HG02981 (cell line): ENCODE data around the gene GLYR1.

Source experiments
- ATAC-seq: cut with Tn5 transposase; IDR thresholded peaks from one replicate; pipeline ENCODE4 v1.9.1; 2021; ENCODE audit warnings: mild to moderate bottlenecking, moderate library complexity; ENCODE audit not compliant: unreplicated experiment

GLYR1 gene

GRCh38 chr16:4880006-4880580 is 33.0 kb upstream of the GLYR1 start:
- ATAC-seq = no peak

- ATAC-seq = no peak
Measured at GRCh38 chr16:4879049-4879448, 32.0 kb upstream of the GLYR1 start.

GRCh38 chr16:4877380-4877685 is 30.2 kb upstream of the GLYR1 start:
- no peak for ATAC-seq

GRCh38 chr16:4876646-4877379 is 29.7 kb upstream of the GLYR1 start:
- no peak for ATAC-seq

DNA sequence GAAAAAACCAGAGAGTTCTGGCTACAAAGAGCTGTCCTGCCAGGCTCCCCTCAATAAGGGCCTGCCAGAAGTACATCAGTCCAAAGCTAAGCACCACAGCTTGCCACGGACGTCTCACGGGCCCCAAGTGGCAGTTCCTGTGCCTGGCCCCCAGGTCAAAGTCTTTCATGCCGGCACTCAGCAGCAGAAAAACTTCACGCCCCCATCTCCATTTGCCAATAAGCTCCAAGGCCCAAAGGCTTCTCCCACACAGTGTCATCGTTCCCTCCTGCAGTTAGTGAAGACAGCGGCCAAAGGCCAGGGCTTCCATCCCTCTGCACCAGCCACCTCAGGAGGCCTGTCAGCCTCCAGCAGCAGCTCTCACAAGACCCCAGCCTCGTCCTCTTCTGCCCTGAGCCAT is 27.6 kb upstream of the GLYR1 start:
- ATAC-seq = no peak

DNA sequence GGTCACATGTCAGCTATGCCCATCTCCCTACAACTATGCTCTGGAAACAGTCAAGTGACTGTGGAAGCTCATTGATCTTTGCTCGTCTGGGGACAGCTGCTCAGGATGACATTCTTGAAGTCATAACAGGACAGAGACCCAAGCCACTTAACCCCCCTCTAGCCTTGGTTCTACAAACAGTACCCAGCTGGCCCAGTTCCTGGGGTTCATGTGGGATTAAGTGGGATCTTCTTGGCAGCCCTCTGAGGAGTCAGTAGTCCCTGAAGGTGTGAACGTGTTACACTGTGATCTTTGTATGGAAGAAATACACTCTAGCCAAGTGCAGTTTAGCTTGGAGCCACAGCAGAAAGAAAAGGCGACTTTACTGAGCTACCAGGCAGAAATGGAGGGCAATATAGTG is 26.0 kb upstream of the GLYR1 start:
- ATAC-seq = no peak

DNA sequence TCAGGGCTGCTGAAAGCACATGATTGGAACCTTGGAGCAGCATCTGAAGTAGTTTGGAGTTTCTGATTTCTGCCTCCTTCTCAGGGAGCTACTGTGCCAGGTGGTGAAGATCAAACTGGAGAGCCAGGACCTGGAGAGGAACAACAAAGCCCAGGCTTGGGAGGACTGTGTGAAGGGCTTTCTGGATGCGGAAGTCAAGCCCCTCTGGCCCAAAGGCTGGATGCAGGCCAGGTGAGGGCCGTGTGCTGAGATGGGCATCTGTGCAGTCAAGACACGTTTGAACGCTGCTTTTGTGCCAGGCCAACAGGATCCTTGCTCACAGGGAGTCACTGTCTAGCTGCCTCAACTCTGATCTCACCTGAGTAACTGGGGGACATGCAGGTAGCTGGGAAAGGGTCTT is 24.0 kb upstream of the GLYR1 start:
- ATAC-seq = no peak

DNA sequence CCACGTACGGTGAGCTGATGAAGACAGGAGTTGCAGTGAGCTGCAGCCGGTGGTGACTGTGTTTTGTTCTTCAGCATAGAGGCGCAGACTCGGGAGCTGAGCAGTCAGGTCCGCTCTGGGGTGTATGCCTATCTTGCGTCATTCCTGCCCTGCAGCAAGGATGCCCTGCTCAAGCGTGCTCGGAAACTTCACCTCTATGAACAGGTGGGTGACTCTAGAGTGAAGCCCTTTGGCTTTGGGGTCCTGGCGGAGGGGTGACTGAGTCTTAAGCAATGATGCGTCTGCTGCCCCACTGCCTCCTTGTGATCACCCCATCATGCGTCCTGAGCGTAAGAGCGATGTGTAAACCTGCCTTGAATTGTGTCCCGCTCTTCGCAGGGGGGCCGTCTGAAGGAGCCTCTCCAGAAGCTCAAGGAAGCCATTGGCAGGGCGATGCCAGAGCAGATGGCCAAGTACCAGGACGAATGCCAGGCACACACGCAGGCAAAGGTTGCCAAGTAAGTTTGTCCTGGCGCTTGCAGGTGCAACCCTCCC is 23.1 kb upstream of the GLYR1 start:
- no peak for ATAC-seq

GRCh38 chr16:4869147-4869805 is 22.2 kb upstream of the GLYR1 start:
- no peak for ATAC-seq

DNA sequence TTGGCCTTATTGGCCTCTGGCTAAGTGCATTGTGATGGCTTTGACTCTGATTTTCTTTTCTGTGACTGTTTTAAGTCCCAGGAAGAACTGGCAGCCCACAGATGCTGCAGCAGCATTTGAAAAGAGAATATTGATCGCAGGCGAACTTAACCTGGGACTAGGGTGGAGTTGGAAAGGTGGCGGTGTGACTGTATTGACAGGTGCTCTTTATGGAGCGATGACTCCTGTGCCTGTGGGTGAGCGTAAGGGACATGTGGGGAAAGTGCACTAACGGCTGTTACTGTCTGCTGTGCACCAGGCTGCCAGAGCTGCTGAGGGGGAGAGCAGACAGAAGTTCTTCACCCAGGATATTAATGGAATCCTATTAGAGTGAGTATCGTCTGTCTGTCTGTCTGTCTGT is 21.4 kb upstream of the GLYR1 start:
- no peak for ATAC-seq

DNA sequence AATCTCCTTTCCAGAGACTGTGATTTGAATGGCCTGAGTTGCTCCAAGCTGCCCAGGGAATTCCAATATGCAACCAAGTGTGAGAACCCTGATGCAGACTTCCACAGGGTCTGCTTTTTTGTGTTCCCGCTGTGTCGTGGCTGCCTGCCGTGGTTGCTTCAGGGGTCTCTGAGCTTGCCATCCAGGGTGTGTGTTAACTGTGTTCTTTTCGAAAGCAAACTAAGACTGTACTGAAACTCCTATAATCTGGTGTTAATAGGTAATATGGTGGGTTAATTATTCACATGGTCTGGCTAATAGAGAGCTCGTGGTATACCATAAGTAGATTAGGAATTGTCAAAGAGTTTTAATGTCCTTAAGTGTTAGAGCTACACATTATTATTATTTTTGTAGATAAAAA is 20.9 kb upstream of the GLYR1 start:
- ATAC-seq = peak; percentile 82

GRCh38 chr16:4866586-4866985 is 19.5 kb upstream of the GLYR1 start:
- no peak for ATAC-seq

- no peak for ATAC-seq
Measured at GRCh38 chr16:4865231-4865860, 18.3 kb upstream of the GLYR1 start.

GRCh38 chr16:4864728-4865127 is 17.6 kb upstream of the GLYR1 start:
- no peak for ATAC-seq

- ATAC-seq = no peak
Measured at GRCh38 chr16:4862639-4863038, 15.6 kb upstream of the GLYR1 start.

- no peak for ATAC-seq
Measured at GRCh38 chr16:4860727-4861342, 13.7 kb upstream of the GLYR1 start.

DNA sequence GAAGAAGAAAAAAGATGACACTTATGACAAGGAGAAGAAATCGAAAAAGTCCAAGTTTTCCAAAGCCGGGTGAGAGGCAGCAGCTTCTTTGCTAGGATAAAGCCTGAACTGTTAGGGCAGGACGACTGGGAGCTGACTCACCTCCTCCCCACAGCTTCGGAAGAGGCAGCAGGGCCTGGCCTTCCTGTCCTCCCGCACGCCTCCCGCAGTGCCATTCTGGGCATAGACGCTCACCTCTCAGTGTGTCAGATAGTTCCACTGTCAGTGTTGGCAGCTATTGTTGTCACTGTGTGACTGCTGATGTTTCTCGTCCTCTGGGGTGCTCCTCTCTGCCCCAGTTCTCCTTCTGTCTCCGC is 12.8 kb upstream of the GLYR1 start:
- no peak for ATAC-seq

DNA sequence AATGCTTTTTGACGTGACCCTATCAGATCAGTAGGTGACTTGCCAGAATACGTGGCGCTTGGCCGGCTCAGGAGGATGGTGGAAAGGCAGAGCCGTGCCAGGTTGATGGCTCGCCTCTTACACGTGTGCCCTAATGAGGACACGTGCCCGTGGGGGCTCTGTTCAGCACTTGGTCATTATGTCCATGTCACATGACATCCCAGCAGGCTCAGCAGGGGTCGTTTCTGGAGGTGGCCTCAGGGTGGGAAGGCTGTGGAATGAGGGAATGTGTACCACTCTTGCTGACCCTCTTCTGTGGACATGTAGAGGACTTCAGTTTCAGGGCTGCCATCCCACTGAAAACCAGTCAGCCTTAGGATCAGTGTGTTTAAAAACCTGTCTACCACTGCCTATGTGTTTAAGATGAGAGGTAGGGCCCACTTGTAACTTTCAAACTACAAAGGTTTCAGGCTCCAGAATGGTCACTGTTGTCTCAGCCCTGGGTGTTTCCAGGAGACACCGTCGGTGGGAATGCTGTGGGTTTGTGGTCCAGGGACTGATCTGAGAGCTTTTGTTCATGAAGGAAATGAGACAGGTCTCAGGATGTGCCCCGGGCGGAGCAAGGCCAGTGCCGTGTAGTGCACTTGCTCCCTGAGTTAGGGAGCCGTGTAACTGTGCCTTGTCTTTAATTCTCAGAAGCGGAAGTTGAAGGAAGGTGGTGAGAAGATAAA is 12.3 kb upstream of the GLYR1 start:
- no peak for ATAC-seq

DNA sequence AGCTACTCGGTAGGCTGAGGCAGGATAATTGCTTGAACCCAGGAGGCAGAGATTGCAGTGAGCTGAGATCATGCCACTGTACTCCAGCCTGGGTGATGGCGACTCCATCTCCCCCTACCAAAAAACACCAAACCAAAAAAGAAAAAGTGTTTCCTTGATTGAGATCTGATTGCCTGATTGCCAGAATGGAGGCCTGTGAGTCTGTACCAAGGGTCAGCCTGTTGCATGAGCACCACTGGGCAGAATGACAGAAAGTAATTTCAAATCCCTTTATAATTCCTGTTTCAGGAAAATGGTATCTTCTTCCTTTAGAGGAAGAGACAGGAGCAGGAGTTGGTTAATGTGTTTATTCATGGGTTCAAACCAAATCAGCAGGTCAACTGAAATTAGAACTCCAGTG is 8.7 kb upstream of the GLYR1 start:
- ATAC-seq = no peak

DNA sequence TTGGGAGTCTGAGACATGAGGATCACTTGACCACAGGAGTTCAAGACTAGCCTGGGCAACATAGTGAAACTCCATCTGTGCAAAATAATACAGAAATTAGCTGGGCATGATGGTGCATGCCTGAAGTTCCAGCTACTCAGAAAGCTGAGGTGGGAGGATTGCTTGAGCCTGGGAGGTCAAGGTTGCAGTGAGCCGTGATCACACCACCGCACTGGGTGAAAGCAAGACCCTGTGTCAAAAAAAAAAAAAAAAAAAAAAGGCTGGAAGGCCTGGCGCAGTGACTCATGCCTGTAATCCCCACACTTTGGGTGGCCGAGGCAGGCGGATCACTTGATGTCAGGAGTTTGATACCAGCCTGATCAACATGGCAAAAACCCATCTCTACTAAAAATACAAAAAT is 8.3 kb upstream of the GLYR1 start:
- no peak for ATAC-seq
